H1 (cell line): ENCODE measurements around the gene SCN10A. TPM values are rescaled to one million over a fixed set of nuclear protein-coding genes. Genes with fewer than 3 reads are reported as not detected.
A peak's percentile ranks its signal among the peaks of the same experiment; 100 is the strongest.

Experiments
- CBX5 ChIP-seq: fragments of 300-800, 300-1000 bp; sonication (generic); IDR thresholded peaks from 2 replicates; pipeline ENCODE4 v1.7.1; 2016; ENCODE audit warnings: antibody characterized with exemption, low read length, low read depth
- CBX8 ChIP-seq: fragments of 300-800, 300-1000 bp; sonication (generic); IDR thresholded peaks from 2 replicates; pipeline ENCODE4 v1.7.1; 2016; ENCODE audit warnings: low read depth, low read length, borderline replicate concordance
- HDAC2 ChIP-seq, 2 experiments: fragments of 300-600 bp in 1 of 2; sonication (generic) in 1 of 2; IDR thresholded peaks; 2 replicates each; pipeline ENCODE4 v1.6.1; 2011 to 2012; ENCODE audit warnings: low read depth in 2 of 2, low read length in 2 of 2, mild to moderate bottlenecking in 2 of 2, moderate library complexity in 2 of 2, borderline replicate concordance in 1 of 2, inconsistent platforms in 1 of 2
- RAD21 ChIP-seq, 2 experiments: IDR thresholded peaks in 1 of 2; conservative IDR thresholded peaks in 1 of 2; 2 replicates each; pipeline ENCODE4 v1.6.1; 2011; ENCODE audit warnings: low read depth in 2 of 2, low read length in 2 of 2, improper control_type of control experiment in 1 of 2, inconsistent platforms in 1 of 2, mild to moderate bottlenecking in 1 of 2, moderate library complexity in 1 of 2
- SAP30 ChIP-seq: fragments of 300-600 bp; sonication (generic); IDR thresholded peaks from 2 replicates; pipeline ENCODE4 v1.7.1; 2012; ENCODE audit warnings: low read length, moderate library complexity, mild to moderate bottlenecking, inconsistent platforms; ENCODE audit not compliant: insufficient read depth, insufficient replicate concordance
- TAF1 ChIP-seq: IDR thresholded peaks from 2 replicates; pipeline ENCODE4 v1.6.1; 2011; ENCODE audit warnings: mild to moderate bottlenecking, low read depth, low read length
- polyA plus RNA-seq, 7 experiments: library from polyadenylated mRNA; depleted of rRNA in 3 of 7; stranded (reverse) in 5 of 7; unstranded in 2 of 7; fragments of >200 nt in 5 of 7; fragments of 200-250 nt in 2 of 7; gene quantifications; 1 replicate in 5 of 7; 2 replicates in 1 of 7; 4 replicates in 1 of 7; pipeline versions ENCODE4 v1.2.1 to v1.2.3, GENCODE V29; 2011 to 2013; ENCODE audit warnings: missing spikeins in 2 of 7, mixed read lengths in 2 of 7
- total RNA-seq: library from RNA; stranded (reverse); fragmentation: NEBNext Ultra II Directional; extraction: Animal tissue kit (Norgen Biotek cat#: 25700); gene quantifications from 2 replicates; pipeline ENCODE4 v1.2.1, GENCODE V29; 2021
- TF ChIP-seq, protein P1 (sequence below), 3 experiments: IDR thresholded peaks; 1 replicate in 2 of 3; 2 replicates in 1 of 3; pipeline versions ENCODE4 v1.5.1 to v1.6.1; 2011; ENCODE audit warnings: low read length in 3 of 3, mild to moderate bottlenecking in 3 of 3, inconsistent platforms in 2 of 3, low read depth in 1 of 3, moderate library complexity in 1 of 3; ENCODE audit not compliant: insufficient read depth in 1 of 3; ENCODE audit errors: control extremely low read depth in 1 of 3

The SCN10A gene
- total and polyA plus RNA-seq, 2 of the 8 experiments (the other 6 are each of a cell fraction or from before 2014, with no cell fraction given) = not detected

DNA sequence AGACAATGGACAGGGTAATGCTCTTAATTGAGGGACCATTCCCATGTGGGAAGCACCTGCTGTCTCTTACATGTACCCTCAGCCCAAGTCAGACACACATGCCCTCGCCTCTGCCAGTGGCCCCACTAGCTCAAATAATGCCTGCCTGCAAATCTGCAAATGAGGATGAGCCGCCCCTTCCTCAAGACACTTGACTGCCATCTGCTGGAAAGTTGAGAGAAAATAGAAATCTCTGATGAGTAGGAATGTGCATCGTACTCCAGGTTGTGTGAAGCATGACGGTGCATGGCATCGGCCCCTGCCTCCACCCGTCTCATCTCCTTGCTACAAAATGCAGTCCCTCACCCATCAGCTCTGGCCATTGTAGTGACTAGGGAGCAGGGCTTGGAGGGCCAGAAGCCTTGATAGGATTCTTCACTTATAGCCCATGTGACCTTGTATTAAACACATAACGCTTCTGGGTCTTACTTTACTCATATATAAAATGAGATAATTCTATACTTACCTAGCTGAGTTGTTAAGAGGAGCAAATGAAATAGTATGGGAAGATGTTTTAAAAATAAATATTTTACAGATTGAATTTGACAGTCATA lies 160.2 kb downstream of the SCN10A start (continued):
- TF ChIP-seq, protein P1, sequence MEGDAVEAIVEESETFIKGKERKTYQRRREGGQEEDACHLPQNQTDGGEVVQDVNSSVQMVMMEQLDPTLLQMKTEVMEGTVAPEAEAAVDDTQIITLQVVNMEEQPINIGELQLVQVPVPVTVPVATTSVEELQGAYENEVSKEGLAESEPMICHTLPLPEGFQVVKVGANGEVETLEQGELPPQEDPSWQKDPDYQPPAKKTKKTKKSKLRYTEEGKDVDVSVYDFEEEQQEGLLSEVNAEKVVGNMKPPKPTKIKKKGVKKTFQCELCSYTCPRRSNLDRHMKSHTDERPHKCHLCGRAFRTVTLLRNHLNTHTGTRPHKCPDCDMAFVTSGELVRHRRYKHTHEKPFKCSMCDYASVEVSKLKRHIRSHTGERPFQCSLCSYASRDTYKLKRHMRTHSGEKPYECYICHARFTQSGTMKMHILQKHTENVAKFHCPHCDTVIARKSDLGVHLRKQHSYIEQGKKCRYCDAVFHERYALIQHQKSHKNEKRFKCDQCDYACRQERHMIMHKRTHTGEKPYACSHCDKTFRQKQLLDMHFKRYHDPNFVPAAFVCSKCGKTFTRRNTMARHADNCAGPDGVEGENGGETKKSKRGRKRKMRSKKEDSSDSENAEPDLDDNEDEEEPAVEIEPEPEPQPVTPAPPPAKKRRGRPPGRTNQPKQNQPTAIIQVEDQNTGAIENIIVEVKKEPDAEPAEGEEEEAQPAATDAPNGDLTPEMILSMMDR (IDR thresholded peaks at IDR 0.05; ENCODE audit: control extremely low read depth in 1 of 3, insufficient read depth in 1 of 3, low read depth in 1 of 3, low read length in 3 of 3) = peak; percentile 24 to 76 (median 72)
- no peak for TF ChIP-seq CBX5
- TF ChIP-seq SAP30 = no peak
- TF ChIP-seq CBX8 = no peak
- peak; percentile 86 for TF ChIP-seq RAD21 (IDR thresholded peaks at IDR 0.05 in 1 of 2, conservative IDR thresholded peaks at IDR 0.05 in 1 of 2; ENCODE audit: low read depth in 2 of 2, low read length in 2 of 2)
- TF ChIP-seq TAF1 = no peak
- no peak for TF ChIP-seq HDAC2 (IDR thresholded peaks at IDR 0.05; ENCODE audit: borderline replicate concordance in 1 of 2, low read depth in 2 of 2, low read length in 2 of 2)
